Epithelial cell of esophagus (primary cell): Measurements from ENCODE around the gene PAQR4.

Source experiments
- DNase-seq: peaks from one replicate; pipeline ENCODE4 v3.0.0; 2010; ENCODE audit warnings: low read depth
- H3K4me3 ChIP-seq: 2 replicates; pipeline ENCODE4 v1.5.1; 2011; ENCODE audit warnings: mild to moderate bottlenecking, low read length, control low read depth
- CTCF ChIP-seq: IDR thresholded peaks from 2 replicates; pipeline ENCODE4 v1.5.1; 2011; ENCODE audit warnings: low read depth, mild to moderate bottlenecking, low read length, control low read depth, inconsistent platforms; ENCODE audit not compliant: insufficient read depth; ENCODE audit errors: missing control alignments

PAQR4 gene

DNA sequence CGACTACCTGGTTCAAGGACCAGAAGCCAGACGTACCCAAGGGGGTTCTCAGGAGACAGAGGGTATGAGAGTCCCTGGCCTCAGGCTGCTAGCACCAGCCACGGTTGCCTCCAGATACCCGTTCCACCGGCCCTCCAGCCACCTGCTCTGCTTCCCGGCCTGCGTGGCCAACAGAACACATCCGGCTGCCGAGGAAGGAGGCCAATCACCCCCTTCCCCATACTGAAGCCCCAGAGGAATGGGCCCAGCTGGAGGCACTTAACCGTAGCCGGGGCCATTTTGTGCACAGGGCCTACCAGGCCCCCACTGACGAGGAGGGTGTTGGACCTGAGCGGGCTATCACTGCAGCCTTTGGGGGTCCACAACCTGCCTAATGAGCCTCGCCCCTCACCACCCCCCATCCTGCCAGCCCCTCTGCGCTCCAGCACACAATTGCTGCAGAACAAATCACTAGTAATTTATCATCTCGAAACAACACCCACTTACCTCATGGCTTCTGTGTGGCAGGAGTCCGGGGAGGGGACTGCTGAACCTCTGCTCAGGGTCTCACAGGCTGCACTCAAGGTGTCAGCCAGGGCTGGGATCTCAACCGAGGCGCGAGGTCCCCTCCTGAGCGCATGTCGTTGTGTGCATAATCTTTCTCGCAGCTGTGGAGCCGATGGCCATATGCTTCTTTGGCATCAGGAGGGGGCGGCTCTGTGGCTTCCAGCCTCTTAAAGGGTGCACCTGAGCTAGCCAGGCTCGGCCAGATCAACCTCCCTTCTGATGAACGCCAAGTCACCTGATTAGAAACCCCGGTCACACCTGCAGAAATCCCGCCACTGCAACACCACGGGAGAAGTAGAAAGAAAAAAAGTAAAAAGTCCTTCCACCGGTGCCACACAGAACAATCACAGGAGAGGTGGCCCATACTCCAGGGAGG is 15.2 kb upstream of the PAQR4 start:
- no peak for DNase-seq
- TF ChIP-seq CTCF = no peak
- no peak overlapping the region for H3K4me3 ChIP-seq

DNA sequence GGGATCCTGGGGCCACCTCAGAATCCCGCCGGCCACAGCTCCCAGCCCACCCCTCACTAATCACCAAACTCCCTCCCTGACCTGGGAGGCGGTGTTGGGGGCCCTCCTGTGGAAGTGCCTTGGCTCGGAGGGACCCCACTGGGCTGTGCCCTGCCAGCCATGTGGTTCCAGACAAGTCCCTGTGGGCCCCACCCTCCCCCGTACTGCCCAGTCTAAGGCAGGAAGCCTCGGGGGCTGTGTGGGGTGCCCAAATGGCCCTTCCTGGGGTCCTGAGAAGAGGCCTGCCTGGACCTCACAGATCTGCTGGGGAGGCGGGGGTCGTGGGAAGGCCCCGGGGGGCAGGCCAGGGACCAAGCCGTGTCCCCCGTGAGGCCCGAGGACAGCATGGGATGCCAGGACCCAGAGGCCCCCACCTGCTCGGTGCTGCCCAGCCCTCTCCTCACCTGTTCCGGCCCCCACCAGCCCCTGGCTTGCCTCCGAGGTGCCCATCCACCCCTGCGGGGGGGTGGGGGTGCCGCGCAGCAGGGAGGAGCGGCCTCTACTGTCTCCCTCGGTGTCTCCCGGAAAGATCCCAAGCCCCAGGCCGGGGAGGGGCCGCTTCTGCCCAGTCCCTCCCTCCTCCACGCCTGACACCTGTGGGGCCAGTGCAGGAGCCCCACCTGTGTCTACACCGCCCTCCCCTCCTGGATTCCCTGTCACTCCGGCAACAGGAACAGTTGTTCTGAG is 14.3 kb upstream of the PAQR4 start:
- TF ChIP-seq CTCF = no peak
- H3K4me3 ChIP-seq = no peak overlapping the region
- no peak for DNase-seq

DNA sequence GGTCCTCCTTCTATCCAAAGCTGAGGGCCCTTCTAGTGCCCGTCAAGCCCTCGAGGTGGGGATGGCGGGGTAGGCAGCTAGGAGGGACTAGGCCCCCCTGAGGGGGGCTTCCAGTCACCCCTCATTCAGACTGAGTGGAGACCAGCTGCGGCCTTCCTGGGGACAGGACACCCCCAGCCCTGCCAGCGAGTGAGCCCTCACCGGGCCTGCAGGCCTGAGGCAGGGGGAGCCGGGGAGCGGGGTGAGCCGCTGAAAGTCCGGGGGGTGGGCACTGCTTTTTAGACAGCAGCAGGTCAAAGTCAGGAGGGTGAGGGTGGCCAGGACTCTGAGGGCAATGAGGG is 13.7 kb upstream of the PAQR4 start:
- DNase-seq = no peak
- H3K4me3 ChIP-seq = no peak overlapping the region
- no peak for TF ChIP-seq CTCF

GRCh38 chr16:2955779-2956578 is 13.2 kb upstream of the PAQR4 start:
- DNase-seq = no peak
- no peak for TF ChIP-seq CTCF
- no peak overlapping the region for H3K4me3 ChIP-seq

GRCh38 chr16:2956579-2956956 is 12.6 kb upstream of the PAQR4 start:
- TF ChIP-seq CTCF = no peak
- no peak overlapping the region for H3K4me3 ChIP-seq
- DNase-seq = no peak

DNA sequence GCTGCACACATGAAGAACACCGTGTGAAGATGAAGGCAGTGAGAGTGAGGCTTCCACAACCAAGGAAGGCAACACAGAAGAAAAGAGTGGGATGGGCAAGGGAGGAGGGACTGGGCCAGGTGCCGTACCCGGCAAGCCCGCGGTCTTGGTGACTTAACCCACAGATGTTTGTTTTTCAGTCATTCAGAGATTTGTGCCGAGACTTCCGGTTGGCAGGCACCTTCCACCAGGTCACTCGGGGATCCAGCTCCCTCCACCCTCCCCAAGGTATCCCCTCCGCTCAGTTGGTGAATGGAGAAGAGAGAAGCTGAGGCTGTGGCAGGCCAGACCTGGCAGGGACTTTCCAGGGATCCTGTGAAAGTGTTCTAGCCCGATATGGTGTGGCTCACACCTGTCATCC is 9.9 kb upstream of the PAQR4 start:
- DNase-seq = no peak
- H3K4me3 ChIP-seq = no peak overlapping the region
- no peak for TF ChIP-seq CTCF
